GM04504 (cell line): ENCODE measurements around the gene SEPTIN5.
"Not testable (repeated sequence)": the region's sequence is repeated elsewhere in the genome, so short reads cannot be mapped to it uniquely, and the experiment has no call there.

Source experiments
- DNase-seq: peaks from one replicate; pipeline ENCODE4 v3.0.0-alpha.2; 2012; ENCODE audit warnings: low read depth

Gene SEPTIN5

GRCh38 chr22:19720150-19720827 lies 6.0 kb downstream of the SEPTIN5 start:
- DNase-seq, result no peak

DNA sequence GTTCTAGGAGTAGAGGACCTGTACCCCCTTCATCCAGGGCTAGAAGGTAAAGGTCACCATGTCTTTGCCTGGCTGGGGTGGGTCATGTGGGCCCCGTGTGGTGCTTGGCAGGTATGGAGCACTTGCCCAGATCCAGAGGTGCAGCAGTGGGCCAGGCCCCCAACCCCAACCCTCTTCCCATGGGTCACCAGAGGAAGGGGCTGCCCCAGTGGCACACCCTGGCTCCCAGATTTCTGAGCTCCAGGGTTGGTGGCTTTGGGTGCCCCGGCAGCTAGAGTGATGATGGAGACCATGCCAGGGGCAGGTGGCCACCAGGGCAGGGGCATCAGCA lies 6.7 kb downstream of the SEPTIN5 start:
- no peak for DNase-seq

DNA sequence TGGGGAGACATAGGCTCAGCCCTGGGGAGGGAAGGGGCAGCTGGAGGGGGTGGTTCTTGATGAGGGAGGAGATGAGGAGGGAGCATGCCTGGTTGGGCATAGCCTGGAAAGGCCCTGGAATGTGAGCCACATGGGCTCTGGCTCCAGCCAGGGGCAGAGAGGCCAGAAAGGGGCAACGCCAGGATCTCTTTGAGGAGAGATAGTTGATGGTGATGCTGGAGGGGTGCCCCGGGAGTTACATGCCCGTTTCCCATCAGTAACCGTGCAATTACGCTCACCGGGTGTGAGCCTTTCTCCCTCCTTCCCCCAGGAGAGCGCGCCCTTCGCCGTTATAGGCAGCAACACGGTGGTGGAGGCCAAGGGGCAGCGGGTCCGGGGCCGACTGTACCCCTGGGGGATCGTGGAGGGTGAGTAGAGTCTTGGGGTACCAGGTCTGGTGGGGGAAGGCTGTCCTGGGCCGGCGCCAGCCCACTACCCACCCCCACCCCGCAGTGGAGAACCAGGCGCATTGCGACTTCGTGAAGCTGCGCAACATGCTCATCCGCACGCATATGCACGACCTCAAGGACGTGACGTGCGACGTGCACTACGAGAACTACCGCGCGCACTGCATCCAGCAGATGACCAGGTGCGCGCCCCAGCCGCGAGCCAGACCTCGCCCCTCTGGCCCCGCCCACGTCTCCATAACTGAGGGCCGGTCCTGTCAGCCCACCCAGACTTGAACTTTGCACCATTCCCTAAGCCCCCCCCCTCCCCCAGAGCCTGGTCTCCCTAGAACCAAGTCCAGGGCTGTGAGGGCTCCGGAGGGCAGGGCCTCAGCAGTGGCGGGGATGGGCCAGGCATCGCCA lies 7.3 kb downstream of the SEPTIN5 start:
- DNase-seq, result no peak

GRCh38 chr22:19722178-19722981 lies 8.1 kb downstream of the SEPTIN5 start:
- no peak for DNase-seq

GRCh38 chr22:19722982-19723231 lies 8.6 kb downstream of the SEPTIN5 start:
- DNase-seq, result no peak

- DNase-seq, result no peak
These were observed 9.1 kb downstream of the SEPTIN5 start, which contains the start of gene GP1BB for GRCh38 chr22:19723232-19723982. TSS of gene GP1BB (plus strand) at chr22:19723539. CDS start at chr22:19723570, 31 bp downstream.

DNA sequence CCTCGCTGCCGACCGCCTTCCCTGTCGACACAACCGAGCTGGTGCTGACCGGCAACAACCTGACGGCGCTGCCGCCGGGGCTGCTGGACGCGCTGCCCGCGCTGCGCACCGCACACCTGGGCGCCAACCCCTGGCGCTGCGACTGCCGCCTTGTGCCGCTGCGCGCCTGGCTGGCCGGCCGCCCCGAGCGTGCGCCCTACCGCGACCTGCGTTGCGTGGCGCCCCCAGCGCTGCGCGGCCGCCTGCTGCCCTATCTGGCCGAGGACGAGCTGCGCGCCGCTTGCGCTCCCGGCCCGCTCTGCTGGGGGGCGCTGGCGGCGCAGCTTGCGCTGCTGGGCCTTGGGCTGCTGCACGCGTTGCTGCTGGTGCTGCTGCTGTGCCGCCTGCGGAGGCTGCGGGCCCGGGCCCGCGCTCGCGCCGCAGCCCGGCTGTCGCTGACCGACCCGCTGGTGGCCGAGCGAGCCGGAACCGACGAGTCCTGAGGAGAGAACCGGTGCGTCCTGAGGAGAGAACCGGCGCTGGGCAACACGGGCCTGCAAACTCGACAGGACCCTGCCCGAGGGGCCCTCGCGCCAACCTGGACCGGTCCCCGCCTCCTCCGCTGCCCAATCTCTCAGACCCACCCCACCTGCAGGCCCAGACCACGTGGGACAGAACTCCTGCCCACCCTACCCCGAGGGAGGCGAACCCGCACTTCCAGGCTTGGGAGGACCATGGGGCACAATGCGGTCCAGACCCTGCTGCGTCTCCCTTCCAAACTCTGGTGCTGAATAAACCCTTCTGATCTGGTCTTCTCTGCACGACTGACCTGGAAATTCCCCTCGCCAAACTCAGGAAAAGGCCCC lies 9.9 kb downstream of the SEPTIN5 start:
- no peak for DNase-seq

DNA sequence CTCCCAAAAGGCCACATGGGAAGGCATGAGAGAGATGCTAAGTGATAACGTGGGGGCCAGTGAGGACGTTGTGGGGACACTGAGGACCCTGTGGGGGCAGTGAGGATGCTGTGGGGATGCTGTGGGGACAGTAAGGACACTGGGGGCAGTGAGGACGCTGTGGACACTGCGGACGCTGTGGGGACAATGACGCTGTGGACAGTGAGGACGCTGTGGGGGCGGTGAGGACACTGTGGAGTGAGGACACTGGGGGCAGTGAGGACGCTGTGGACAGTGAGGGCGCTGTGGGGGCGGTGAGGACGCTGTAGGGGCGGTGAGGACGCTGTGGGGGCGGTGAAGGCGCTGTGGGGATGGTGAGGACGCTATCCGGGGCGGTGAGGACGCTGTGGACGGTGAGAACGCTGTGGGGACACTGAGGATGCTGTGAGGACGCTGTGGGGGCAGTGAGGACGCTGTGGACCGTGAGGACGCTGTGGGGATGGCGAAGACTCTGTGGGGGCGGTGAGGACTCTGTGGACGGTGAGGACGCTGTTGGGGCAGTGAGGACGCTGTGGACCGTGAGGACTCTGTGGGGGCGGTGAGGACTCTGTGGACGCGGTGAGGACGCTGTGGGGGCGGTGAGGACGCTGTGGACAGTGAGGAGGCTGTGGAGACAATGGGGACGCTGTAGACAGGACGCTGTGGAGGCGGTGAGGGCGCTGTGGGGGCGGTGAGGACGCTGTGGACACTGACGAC lies 10.8 kb downstream of the SEPTIN5 start:
- no peak for DNase-seq

GRCh38 chr22:19726064-19726788 lies 11.9 kb downstream of the SEPTIN5 start:
- DNase-seq, result not testable (repeated sequence)

GRCh38 chr22:19727310-19728150 lies 13.2 kb downstream of the SEPTIN5 start:
- DNase-seq, result no peak

GRCh38 chr22:19728271-19728670 lies 14.0 kb downstream of the SEPTIN5 start:
- no peak for DNase-seq

DNA sequence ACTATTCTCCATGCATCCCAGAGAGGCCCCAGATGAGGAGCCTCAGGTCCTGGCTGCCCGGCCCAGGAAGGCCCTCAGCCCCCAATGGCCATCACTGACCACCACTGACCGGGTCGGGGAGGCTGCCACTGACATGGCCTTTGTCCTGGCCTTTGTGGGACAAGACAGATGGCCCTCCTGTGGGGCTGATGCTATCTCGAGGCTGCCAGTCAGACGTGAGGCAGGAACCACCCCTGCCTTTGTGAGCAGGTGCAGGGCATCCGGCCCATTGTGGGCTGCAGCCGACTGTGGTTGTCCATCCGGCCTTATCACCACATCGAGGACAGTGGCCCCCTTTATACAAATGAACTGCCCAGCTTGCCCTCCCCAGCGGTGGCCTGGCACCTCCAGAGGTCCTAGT lies 14.5 kb downstream of the SEPTIN5 start:
- DNase-seq, result no peak

DNA sequence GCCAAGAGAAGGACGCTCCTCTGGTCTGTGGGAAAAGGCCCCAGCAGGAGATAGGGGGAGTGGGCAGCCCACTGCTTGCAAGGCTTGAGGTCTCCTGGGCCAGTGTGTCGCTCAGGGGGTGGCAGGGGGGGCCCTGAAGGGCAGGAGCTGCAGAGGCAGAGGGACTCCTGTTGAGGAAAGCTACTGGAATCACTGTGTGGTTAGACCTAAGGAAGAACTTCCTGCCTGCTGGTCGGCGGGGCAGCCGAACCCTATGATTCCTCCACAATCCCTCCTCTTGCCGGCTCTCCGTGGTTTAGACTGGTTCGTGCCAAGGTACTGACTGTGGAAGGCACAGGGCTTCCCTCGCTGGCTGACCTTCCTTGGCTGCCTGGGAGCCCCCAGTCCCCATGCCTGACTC lies 15.2 kb downstream of the SEPTIN5 start:
- DNase-seq, result no peak

DNA sequence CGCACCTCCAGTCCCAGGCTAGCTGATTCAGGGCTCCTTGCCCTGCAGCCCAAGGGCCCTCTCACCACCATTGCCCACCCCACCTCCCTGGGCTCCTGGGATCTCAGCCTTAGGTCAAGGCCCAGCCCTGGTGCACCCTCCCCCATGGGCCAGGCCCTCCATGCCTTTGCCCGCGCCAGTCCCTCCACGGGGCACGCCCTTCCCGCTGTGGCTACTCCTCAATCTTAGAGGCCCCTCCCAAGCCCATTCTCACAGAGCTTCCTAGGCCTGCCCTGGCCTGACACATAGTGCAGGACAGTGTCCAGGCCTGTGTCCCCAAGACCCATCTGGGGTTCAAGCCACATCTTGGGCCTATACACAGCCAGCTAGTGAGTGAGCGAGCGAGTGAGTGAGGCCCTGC lies 15.9 kb downstream of the SEPTIN5 start:
- no peak for DNase-seq

- DNase-seq, result peak; percentile 52
These were observed 16.5 kb downstream of the SEPTIN5 start for GRCh38 chr22:19730655-19731360.

- no peak for DNase-seq
These were observed 17.2 kb downstream of the SEPTIN5 start for GRCh38 chr22:19731361-19732135.

DNA sequence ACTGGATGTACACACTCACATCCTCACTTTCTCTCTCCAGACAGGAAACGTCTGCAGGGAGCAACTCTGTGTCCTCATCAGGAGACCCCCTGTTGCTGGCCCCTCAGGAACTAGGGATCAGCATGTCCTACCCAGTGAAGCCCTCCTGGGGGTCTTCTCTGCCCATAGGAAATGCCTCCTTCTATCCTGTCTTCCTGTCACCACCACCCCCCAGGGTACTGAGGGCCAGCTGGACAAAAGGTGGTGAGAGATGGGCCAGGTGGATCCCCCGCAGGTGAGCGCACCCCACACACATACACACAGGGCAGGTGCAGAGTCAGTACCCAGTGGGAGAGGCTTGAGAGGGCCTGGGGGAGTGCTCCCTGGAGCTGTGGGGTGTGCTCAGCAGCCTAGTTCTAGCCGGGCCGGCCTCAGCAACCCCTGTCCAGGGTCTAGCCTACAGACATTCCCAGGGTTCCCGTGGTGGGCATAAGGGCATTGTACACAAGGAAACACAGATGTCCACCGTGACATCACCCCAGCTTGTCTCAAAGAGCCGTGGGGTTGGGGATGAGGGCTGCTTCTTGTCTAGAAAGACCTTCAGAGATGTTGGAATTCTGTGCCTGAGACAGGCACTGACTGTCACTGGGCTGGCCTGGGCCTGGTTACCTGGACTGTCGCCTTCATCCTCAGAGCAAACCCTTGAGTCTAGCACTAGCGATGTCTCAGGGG lies 18.3 kb downstream of the SEPTIN5 start:
- DNase-seq, result no peak
